ENCODE results near the gene TMEM87B. TPM values are rescaled to one million over a fixed set of nuclear protein-coding genes. Genes with fewer than 3 reads are reported as not detected.

Gene TMEM87B
- total and polyA plus RNA-seq, 8 donors: 24.6 to 36.8 (median 28.4) TPM

- no peaks in the 10 kb centered on the region for H3K27me3 ChIP-seq
- ATAC-seq (peak; percentile 54), DNase-seq (peak in 3 of 4 donors; percentile 24 to 68 (median 60))
- H3K4me3 ChIP-seq: peak overlapping the region in 1 of 2 donors; percentile 2
- intact Hi-C loops (cut with DNase I): no loop called here
- H3K36me3 ChIP-seq: peaks cover 0 to 12% of the 10 kb centered on the region in 2 donors
- H3K9me3 ChIP-seq: no peaks in the 10 kb centered on the region
- H3K4me1 ChIP-seq: peaks cover 19 to 45% of the 10 kb centered on the region in 2 donors
- no peak for TF ChIP-seq CTCF (IDR thresholded peaks at IDR 0.05)
- H3K27ac ChIP-seq: peak overlapping the region; percentile 83 to 88
Measured at GRCh38 chr2:112031473-112032223, 23.4 kb upstream of the TMEM87B start.

GRCh38 chr2:112032224-112032586 lies 22.9 kb upstream of the TMEM87B start:
- H3K36me3 ChIP-seq: peaks cover 0 to 12% of the 10 kb centered on the region in 2 donors
- H3K27me3 ChIP-seq: no peaks in the 10 kb centered on the region
- ATAC-seq (peak; percentile 82), DNase-seq (peak in 2 of 4 donors; percentile 59 to 77)
- intact Hi-C loops (cut with DNase I): no loop called here
- no peak for TF ChIP-seq CTCF (IDR thresholded peaks at IDR 0.05)
- H3K4me3 ChIP-seq: peak overlapping the region in 1 of 2 donors; percentile 2
- H3K4me1 ChIP-seq: peaks cover 19 to 45% of the 10 kb centered on the region in 2 donors
- peak overlapping the region; percentile 83 to 88 for H3K27ac ChIP-seq
- no peaks in the 10 kb centered on the region for H3K9me3 ChIP-seq

GRCh38 chr2:112032689-112033465 lies 22.2 kb upstream of the TMEM87B start:
- Histone ChIP-seq H3K36me3 (peaks cover 0 to 8% of the 10 kb centered on the region in 2 donors), H3K9me3 (no peaks in the 10 kb centered on the region), H3K27ac (peak overlapping the region; percentile 83 to 88), H3K4me1 (peaks cover 19 to 45% of the 10 kb centered on the region in 2 donors), H3K4me3 (no peak overlapping the region), H3K27me3 (no peaks in the 10 kb centered on the region)
- DNase-seq (peak in 2 of 4 donors; percentile 39 to 78), ATAC-seq (peak; percentile 69)
- intact Hi-C loops (cut with DNase I): no loop called here
- no peak for TF ChIP-seq CTCF (IDR thresholded peaks at IDR 0.05)

- no peak overlapping the region for H3K4me3 ChIP-seq
- DNase-seq (peak in 1 of 4 donors; percentile 76), ATAC-seq (peak; percentile 8)
- peaks cover 0 to 3% of the 10 kb centered on the region in 2 donors for H3K36me3 ChIP-seq
- H3K9me3 ChIP-seq: no peaks in the 10 kb centered on the region
- no peaks in the 10 kb centered on the region for H3K27me3 ChIP-seq
- H3K4me1 ChIP-seq: peaks cover 19 to 45% of the 10 kb centered on the region in 2 donors
- intact Hi-C loops (cut with DNase I): no loop called here
- peak overlapping the region; percentile 83 to 88 for H3K27ac ChIP-seq
- TF ChIP-seq CTCF (IDR thresholded peaks at IDR 0.05): no peak
Measured at GRCh38 chr2:112033600-112033999, 21.5 kb upstream of the TMEM87B start.

GRCh38 chr2:112034924-112035323 lies 20.1 kb upstream of the TMEM87B start:
- ATAC-seq: no peak
- no peak for DNase-seq
- Histone ChIP-seq H3K36me3 (no peaks in the 10 kb centered on the region), H3K9me3 (no peaks in the 10 kb centered on the region), H3K4me3 (no peak overlapping the region), H3K4me1 (peaks cover 19 to 45% of the 10 kb centered on the region in 2 donors), H3K27ac (peak overlapping the region in 1 of 2 donors; percentile 88), H3K27me3 (no peaks in the 10 kb centered on the region)
- intact Hi-C loops (cut with DNase I): no loop called here
- TF ChIP-seq CTCF (IDR thresholded peaks at IDR 0.05): no peak

All from left lung (tissue), 10 donors.